Loucy (cell line): ENCODE results near the gene NKX2-4.
"Not testable (repeated sequence)": the region's sequence is repeated elsewhere in the genome, so short reads cannot be mapped to it uniquely, and the experiment has no call there.

ENCODE experiments used
- CTCF ChIP-seq: fragments of 200-600 bp; sonication (generic); conservative IDR thresholded peaks from 2 replicates; pipeline ENCODE4 v1.5.1; 2014; ENCODE audit warnings: mild to moderate bottlenecking, antibody characterized with exemption, low read length
- EZH2phosphoT487 ChIP-seq: fragments of 200-600 bp; IDR thresholded peaks from 2 replicates; pipeline ENCODE4 v1.6.1; 2018; ENCODE audit warnings: antibody characterized with exemption, mild to moderate bottlenecking, moderate library complexity, borderline replicate concordance

- not testable (repeated sequence) for TF ChIP-seq CTCF, EZH2phosphoT487
Measured at GRCh38 chr20:21366273-21366672, 31.1 kb downstream of the NKX2-4 start.
